GM20000 (cell line): ENCODE data around the gene KCNIP4.

Experiments used
- DNase-seq: peaks from one replicate; pipeline ENCODE4 v3.0.0; 2012; ENCODE audit warnings: low spot score
- TF ChIP-seq, protein P1 (sequence below): IDR thresholded peaks from 2 replicates; pipeline ENCODE4 v1.5.1; 2012; ENCODE audit warnings: mild to moderate bottlenecking, control low read depth; ENCODE audit errors: extremely low read depth, missing control alignments

Gene KCNIP4

DNA sequence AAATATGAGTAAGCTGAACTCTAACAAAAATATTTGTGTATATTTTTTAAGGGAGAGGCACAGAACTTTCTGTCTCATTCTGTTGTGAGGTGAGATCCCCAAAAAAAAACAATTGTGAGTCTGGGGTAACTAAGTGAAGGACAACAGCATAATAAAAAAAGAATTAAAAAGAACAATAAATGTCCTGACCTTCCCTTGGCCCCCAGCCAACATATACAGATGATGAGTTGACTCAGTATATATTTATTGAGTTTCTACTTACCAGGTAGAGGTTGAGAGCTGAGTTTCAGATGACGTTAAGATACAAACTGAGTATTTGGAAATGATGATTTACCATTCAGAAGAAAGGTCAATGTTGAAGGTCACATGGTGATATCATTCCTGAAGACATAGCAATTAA lies 239.5 kb downstream of the KCNIP4 start:
- TF ChIP-seq, protein P1, sequence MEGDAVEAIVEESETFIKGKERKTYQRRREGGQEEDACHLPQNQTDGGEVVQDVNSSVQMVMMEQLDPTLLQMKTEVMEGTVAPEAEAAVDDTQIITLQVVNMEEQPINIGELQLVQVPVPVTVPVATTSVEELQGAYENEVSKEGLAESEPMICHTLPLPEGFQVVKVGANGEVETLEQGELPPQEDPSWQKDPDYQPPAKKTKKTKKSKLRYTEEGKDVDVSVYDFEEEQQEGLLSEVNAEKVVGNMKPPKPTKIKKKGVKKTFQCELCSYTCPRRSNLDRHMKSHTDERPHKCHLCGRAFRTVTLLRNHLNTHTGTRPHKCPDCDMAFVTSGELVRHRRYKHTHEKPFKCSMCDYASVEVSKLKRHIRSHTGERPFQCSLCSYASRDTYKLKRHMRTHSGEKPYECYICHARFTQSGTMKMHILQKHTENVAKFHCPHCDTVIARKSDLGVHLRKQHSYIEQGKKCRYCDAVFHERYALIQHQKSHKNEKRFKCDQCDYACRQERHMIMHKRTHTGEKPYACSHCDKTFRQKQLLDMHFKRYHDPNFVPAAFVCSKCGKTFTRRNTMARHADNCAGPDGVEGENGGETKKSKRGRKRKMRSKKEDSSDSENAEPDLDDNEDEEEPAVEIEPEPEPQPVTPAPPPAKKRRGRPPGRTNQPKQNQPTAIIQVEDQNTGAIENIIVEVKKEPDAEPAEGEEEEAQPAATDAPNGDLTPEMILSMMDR: no peak
- DNase-seq: no peak

DNA sequence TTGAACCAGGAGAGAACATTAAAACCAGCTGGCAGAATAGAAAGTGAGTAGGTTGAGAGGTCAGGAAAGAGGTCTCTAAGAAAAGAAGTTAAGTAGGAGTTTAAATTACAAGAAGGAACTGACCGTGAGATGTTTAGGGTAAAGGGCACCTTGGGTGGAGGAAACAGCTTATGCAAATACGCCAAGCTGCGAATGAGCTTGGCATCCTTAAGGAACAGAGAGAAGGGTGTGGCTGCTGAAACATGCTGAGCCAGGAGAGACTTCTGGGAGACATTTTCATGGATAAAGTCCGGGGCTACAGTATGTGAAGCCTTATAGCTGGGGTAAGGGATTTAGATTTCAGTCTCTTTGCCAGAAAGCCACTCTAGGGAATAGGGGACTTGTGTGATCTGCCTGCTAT lies 249.1 kb downstream of the KCNIP4 start:
- TF ChIP-seq, protein P1: no peak
- DNase-seq: no peak

DNA sequence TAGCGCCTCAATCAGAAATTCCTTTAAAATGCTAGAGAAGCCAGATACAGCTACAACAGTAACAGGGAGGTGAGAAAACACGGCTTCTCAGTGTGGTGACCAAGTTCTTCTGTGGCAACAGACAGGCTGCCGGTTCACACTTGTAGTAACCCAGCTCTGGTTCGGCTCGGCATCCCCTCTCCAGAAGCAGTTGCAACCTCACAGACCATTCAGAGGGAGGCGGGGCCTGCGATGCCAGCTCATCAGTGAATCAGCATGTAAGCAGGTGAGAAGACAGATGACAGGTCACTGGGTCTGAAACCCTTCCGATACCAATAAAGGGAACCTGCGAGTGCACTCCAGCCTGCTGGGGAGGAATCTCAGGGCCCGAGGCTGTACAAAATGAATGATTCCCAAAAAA lies 251.0 kb downstream of the KCNIP4 start:
- TF ChIP-seq, protein P1: no peak
- DNase-seq: no peak

DNA sequence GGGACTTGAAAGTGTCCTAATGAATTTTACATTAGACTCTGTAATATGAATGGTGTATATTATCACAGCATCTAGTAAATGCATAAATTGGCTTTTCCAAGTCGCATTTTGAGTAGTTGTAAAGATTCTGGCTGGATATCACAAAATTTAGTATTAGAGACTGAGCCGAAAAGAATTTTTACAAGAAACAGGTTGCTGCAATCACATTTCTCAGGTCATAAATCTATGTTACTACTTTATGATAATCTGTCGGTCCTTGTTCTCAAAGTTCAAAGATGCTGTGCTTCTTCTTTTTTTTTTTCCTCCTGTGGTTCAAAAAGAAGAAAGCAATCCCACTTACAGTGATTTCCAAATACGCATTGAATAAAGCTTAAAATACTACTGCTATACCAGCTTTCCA lies 253.4 kb downstream of the KCNIP4 start:
- no peak for DNase-seq
- TF ChIP-seq, protein P1: no peak

DNA sequence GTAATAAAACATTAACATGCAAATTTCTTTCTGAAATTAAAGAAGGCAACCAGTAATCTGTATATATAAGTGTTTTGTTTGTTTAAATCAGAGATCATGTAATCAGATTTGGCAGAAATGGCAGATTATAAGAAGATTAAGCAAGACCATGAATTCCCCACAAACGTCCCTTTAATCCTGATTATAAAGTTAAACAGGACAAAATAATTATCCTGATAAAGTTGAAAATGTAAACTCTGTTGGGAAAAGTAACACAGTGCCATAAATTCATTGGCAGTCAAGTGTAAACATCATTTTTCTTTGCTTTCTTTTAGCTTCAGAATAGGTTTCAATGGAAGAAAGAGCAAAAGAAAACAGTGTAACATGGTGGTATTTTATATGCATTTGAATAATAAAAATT lies 256.3 kb downstream of the KCNIP4 start:
- TF ChIP-seq, protein P1: no peak
- no peak for DNase-seq

DNA sequence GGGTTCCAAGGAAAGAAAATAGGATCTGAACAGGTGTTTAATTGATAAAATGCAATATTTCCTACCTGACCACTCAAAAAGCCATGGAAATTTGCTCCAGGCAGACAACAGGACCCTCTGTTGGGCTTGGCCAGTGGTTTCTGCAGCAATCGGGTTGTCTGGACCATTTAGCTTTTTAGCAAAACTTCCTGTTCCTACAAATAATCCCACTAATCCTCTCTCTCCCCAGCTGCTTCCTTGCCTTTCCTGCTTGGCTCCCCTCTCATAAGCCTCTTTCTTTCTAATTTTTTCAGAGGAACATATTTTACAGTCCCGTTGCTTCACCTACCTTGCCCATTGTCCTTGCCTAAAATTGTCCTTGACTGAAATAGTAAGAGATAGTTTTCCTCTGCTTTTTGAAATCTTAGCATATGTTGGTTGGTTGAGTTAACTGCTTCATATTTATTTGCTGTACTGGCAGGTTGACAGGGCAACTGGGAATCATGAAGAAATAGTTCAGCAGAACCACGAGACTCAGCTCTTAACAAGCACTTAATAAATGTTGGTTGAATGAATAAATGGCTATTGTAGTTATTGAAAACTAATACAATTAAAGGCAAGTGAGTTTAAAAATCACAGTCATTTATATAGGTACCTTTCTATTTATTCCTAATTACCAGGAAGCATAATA lies 259.8 kb downstream of the KCNIP4 start:
- TF ChIP-seq, protein P1: no peak
- no peak for DNase-seq

DNA sequence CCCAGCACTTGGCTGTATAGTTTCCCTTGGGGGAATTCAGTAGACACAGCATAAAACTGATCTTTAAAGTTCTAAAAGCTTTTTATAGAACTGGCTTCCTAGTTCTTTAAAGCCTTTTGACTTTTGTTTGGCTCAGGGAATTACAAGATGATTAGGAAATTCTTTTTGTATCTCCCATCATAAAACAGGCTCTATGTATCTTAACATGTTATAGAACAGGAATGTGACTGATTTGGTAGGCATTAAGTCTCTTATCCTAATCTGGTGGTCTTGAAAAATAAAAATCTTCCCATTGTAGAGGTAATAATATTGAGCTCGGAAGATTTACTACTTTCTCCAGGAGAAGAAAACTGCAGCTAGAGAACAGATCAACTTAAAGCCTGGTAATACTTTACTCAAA lies 262.7 kb downstream of the KCNIP4 start:
- DNase-seq: no peak
- TF ChIP-seq, protein P1: no peak
